ENCODE measurements around the gene RHBDD1.

RHBDD1 gene

DNA sequence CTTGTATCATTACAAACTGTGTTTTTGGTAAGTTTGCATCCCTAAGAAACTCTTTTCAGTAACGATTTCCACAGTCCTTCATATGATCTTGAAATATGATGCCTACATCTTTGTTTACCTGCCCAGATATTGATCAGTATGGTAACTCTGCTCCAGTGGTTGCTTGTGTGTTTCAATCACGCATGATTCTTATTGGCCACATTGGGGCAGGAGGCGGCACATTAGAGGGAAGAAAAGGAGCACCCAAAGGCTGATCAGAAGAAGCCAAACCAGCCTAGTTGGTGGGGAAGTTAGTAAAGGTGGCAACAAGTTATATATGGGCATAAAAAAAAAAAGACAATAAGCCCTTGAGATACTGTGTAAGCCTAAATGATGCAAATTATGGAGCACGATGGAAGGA is 158.9 kb downstream of the RHBDD1 start:
- no peak for DNase-seq

DNA sequence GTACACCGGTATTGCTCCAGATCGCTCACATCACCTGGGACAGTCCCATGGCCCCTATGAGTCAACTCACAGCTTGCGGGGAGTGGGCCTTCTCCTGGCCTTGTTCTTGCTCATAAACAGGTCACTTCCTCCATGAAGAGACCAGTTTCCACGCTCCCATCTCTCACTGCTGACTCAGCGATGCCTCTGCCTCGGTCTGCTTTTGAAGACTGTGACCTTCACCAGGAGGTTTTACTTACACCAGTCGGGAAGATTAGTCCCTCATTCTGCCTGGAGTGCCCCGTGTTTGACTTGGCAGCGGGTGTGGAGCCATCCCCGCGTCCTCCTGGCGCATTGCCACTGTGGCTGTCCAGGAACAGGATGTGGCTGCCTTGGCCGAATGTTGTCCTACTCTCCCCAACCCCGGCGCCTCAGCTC is 159.8 kb downstream of the RHBDD1 start:
- no peak for DNase-seq

DNA sequence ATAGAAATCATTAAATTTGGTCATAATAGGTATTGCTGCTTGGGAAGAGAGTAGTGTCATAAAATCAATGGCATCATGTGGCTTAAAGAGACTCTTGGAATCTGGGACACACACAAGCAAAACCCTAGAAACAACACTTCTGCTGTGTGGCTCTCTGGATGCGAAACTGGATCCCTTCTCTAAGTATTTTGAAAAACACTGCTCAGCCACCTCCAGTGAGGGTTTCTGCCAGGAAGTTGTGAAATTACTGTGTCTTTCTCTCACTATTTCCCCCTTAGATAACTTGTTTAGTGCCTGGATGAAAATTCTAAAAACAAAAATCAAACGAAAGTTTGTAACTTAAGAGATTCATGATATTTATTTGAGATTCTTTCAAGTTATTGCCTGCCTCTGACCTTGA is 163.8 kb downstream of the RHBDD1 start:
- DNase-seq, result no peak

DNA sequence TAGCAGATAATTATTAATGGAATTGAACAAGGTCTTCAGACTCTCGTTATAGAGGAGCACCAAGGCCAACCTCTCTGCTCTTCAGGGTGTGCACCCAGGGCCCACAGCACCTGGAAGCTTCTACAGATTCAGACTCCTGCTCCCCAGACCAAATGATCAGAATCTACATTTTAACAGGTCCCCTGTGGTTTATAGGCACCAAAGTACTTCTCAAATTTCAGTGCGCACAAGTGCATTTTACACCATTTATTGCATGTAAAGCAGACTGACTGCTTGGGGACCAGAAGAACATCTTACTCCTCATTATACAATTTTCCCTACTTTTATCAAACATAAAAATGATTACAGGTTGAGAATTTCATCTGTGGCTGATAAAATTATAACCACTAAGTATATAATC is 164.3 kb downstream of the RHBDD1 start:
- DNase-seq, result no peak

DNA sequence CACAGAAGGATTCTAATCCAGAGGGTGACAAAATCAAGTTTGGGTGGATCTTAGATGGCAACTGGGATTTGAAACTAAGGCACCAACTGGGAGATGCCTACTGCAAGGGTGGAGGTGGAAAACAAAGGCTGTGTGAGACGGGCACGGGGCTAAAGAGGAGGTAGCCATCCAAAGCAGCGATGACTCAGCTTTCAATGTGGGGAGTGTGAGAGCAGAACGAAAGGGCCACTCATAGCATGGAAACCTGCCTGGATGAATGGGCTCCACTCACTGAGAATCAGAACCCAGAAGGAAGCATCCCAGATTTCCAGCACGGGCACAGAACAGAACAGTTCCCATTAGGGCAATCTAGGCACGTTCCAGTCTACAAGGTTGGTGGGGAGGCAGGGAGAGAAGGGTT is 168.6 kb downstream of the RHBDD1 start:
- no peak for DNase-seq

DNA sequence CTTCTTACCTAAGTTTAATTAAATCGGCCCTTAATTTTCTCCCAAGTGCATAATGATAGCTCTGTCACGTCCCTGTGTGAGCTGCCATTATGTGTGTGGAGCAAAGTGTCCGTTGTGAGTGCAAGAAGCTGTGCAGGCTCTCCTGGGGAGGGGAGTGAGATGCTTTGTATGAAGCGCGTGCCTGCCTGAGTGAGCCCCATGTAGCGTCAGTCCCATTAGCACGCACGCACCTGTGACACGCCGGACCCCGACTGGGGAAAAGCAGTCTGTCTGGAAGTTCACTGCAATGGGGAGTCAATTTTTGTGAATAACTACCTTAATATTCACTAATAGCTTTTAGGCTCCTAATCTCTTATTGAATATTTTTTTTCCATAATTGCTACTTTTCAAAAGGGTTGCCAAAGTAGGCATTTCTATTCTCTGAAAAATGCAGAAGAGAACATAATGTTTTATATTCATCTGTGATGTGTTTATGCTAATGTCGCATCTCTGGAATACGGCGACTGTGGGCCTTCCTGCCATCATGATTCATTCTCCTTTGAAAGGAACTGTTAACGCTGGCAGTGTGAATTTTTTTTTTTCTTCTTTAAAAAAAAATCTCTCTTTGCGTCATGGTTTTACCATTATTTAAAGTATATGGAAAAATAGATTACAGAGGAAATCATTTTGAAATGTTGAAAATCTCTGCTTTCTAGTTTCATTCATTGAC is 170.5 kb downstream of the RHBDD1 start:
- no peak for DNase-seq

DNA sequence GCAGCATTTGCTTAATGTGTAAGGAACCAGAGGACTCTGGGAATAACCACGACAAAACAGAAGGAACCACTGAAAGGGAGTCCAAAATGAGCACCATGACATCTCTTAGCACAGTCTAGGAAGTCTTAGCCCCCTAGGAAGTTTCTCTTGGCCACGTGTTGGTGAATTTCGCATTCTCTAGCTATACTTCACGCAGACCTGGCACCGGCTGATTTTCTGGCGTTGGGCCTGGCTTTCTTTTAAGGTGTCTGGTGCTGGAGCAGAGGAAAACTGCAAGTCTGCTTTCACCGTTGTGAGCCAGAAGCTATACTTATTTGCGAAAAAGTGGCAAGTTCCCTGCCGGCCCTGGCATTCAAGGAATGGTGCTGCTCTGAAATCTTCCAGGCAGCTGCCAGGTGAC is 171.3 kb downstream of the RHBDD1 start:
- DNase-seq, result no peak

DNA sequence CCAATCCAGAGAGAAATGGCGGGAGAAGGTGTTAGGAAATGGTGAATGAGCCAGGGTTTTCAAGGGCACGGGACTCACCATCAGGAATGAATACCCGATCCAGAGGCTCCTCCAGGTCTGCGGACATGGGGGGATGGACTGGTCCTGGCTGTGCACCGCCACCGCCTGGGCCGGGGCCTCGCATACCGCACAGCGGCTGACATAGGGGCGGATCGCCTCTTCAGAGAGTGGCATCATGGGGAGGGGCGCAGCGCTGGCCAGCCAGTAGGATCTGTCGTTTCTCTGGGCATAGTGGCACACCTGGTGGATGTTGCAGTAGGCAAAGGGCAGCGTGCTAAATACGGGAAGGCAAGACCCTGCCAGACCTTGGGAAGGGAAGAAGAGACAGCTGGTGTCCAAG is 172.1 kb downstream of the RHBDD1 start:
- no peak for DNase-seq

DNA sequence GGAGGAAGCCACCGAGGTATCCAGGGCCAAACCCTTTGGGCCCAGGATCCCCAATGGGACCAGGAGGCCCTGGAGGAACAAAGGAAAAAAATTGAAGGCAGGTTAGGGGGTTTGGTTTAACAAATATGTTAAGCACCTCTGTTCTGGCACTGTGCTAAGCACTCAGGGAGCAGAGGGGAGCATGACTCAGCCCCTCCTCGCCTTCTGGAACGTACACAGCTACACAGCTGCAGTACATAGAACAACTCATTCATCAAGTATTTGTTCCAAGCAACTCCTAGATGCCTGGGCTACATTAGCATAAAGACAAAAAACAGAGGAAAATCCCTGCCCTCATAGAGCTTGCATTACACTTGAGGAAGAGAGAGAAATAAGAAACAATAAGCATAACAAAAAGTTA is 174.6 kb downstream of the RHBDD1 start:
- DNase-seq, result no peak

DNA sequence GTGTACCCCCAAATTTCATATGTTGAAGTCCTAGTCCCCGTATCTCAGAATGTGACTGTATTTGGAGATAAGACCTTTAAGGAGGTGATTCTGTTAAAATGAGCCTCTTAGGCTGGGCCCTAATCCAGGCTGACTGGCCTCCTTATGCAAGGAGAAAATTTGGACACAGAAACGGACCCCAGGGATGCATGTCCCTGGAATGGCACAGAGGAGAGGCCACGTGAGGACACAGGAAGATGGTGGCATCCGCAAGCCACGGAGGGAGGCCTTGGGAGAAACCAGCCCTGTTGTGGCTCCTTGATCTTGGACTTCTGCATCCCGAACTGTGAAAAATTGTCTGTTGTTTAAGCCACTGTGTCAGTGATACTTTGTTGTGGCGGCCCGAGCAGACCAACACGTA is 177.5 kb downstream of the RHBDD1 start:
- DNase-seq, result no peak

DNA sequence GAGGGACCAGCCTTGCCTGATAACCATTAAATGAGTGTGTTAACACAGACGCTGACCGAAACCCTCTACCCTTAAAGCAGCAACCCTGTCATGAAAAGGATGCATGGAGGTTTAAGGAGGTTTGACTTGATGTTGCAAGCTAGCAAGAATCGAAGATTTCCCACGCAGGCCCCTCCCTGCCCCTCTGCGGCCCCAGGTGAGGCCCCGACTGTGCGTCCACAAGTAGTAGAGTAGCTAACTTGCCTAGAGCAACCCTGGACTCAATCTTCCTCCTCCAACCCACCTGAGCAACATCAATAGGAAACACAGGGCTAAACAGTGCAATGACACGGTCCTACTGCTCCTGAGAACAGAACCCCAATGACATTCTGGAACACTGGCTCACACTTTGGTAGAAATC is 178.0 kb downstream of the RHBDD1 start:
- DNase-seq, result no peak

DNA sequence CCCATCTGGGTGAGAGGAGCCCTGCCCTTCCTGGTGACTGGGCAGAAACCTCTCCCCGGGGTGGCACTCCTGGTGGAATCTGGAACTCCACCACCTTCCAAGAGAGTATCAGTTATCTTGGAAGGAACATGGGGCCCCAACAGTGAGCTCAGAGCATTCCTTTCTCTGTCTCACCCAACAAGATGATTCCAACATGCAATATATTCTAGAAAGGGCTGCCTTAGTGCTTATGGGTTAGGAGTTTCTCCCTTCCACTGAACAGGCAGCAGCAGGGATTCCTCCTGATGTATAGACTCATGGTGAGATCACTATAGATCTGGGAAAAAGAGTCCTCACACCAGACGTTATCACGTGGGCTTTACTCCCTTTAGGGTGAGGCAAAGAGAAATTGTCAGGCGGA is 181.0 kb downstream of the RHBDD1 start:
- DNase-seq, result no peak

DNA sequence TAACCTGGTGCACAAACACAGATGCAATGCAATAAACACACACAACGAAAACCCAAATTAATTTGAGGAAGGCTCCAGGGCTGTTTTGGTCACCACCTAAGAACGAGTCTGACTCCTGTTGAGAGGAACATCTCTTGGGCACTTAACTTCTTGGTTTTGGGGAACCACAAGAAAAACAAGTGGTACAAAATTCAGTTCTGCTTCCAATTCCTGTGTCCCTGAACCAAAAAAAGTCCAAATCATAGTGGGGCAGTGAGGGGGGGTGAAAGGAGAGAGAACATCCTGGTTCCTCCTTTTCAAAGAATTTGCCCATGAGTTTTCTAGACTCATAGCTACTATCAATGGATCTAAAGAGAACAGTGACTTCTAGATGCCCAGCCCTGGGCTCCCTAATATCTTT is 184.6 kb downstream of the RHBDD1 start:
- no peak for DNase-seq

DNA sequence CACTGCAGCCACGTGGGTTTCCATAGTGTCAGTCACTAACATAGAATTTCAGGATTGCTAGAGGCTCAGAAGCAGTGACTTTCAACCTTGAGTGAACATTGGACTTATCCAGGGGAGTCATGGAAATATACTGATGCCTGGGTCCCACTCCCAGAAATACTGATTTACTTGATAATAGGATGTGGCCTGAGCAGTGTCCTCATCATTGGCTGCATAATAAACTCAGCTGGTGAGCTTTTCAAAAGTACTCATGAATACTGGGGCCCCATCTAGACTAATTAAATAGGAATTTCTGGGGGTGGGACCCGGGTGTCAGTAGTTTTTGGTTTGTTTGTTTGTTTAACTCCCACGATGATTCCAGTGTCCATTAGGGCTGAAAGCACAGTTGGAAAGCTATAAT is 186.8 kb downstream of the RHBDD1 start:
- DNase-seq, result no peak

DNA sequence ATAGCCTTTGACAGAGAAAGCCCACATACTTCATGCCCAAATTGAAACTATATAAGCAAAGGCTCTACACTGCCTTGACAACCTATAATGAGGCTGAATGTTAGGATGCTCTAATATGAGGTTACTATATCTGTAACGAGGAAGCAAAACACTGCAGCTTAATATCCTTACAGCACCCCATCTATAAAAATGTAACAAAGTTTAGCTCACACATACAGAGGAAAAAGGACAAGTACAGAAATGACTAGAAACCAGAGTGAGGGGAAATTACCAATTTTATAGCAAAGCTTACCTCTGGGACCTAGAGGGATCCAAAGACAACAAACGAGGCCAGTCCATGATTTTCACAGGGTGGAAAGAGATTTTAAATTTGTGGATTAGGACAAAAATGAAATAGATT is 189.7 kb downstream of the RHBDD1 start:
- no peak for DNase-seq

DNA sequence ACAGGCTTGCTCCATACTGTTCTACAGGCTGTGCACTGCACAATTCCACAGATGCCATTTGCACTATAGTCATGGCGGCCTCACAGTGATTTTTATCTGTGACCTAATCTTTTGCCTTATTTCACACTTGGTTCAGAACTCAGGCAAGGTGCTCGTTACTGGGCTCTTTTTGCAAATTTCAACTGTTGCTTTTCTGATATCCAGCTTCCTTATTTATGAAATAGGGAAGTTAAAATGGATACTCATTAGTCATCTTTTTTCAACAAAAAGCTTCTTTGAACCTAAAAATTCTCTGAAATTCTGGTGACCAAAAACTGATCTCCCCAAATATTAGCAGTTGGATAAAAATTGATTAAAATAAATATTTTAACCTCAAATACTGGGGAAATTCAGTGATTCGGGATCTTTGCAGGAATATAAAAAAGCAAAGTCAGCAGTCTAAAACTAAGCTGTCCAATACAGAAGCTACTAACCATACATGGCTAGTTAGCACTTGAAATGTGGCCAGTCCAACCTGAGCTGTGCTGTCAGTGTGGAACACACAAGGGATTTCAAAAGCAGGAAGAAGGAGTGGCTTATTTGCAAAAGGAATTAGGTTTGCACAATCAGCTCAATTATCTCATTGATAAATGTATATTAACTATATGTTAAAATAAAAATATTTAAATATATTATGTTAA is 193.7 kb downstream of the RHBDD1 start:
- no peak for DNase-seq

DNA sequence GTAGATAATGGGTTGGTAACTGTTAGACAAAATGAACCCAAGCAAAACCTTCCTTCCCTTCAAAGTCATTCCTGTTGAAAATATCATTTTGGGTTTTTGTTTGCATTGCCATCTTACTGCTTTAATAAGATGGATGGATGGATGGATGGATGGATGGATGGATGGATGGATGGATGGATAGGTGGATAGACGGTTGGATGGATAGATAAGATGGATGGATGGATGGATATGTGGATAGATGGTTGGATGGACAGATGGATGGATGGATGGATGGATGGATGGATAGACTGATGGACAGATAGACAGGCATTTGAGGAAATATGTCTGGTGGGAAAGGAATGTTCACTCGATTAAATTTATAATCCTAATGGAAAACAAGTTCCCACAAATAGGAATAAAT is 194.9 kb downstream of the RHBDD1 start:
- DNase-seq, result no peak

DNA sequence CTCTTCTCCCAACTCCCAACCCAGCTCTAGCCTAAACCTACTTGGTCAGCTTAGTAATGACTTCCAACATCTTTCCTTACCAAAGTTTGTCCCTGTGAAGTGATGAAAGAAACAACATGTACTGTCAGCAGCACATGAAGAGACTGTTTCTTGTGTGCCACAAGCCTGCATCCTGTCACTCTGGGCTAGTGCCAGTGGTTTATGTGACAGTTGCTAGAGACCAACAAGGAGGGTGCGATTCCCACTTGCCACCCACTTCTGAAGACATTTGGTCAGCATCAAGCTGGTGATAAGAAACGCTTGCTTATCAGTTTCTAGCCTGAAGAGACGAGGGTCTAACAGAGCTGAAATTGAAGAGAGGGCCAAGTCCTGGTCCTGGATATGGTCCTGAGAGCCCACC is 195.5 kb downstream of the RHBDD1 start:
- DNase-seq, result no peak

DNA sequence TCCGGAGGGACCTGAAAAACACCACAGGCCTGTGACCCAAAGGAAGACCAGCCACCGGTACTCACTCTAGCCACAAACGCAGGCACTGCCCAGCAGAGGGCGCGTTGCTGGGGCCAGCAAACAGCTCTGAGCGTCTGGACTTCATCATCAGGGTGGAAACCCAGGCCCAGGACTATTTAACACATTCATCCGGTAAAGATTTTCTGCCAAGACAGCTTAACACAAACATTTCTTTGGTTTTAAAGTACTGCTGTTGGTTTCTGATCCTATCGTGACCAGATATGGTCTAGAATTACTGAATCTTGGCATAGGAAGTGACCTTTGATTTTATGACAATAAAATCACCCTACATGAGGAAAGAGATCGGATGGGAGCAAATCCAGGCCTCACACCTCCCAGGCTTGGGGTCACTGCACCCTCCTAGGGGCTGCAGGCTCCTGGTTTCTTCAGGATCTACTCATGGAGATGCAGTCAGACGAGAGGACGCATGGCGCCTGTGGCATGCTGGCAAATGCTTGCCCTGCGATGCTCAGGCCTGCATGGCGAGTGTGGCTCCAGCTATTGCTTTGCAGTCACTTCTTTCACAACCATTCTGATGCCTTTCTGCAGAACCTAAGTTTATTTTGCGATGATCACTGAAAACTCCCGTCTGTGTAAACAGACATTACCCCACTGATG is 197.8 kb downstream of the RHBDD1 start:
- DNase-seq, result peak; percentile 90

DNA sequence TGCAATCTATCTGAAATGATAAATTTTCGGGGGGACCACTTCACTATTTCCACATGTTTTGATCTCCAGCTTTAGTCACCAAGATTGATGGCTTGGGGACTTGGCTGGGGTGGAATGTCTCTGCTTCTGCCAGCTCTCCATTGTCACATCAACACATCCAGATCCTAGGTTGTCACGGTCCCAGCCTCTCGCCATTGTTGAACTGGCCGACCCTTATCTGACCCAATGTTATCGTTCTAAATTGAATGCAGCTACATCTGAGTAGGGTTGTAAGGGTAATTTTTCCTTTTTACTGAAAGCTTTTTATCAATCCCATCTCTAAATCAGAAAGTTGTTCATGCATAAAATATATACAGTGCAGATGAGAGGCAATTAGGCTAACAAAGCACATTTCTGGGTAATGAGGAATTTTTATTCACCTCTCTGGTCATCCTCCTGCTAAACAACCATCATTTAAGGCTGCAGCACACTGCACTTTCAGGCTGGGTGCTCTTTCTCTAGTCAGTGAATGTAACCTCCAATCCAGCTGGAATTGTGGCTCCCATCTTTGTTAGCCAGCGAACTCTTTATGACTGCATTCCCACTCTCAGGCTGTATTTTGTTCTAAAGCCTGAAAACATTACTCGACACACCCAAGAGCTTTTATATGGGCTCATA is 200.0 kb downstream of the RHBDD1 start:
- DNase-seq, result no peak

DNA sequence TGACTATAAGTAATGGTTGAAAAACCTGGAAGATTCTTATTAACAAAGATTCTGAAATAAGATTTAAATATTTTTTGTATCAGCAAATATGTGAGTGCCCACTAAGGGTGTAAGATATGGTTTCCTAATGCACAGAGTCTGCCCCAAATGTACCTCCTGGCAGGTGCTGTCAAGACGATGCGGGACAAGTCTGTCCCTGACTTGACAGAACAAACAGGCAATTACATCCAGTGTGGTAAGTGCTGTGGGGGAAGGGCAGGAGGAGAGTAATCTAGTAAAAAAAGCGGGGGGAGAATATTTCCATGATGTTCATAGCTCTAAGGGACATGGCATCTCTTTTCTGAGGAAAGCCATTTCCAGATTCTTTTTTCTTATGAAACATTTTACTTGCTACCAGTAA is 200.7 kb downstream of the RHBDD1 start:
- no peak for DNase-seq

DNA sequence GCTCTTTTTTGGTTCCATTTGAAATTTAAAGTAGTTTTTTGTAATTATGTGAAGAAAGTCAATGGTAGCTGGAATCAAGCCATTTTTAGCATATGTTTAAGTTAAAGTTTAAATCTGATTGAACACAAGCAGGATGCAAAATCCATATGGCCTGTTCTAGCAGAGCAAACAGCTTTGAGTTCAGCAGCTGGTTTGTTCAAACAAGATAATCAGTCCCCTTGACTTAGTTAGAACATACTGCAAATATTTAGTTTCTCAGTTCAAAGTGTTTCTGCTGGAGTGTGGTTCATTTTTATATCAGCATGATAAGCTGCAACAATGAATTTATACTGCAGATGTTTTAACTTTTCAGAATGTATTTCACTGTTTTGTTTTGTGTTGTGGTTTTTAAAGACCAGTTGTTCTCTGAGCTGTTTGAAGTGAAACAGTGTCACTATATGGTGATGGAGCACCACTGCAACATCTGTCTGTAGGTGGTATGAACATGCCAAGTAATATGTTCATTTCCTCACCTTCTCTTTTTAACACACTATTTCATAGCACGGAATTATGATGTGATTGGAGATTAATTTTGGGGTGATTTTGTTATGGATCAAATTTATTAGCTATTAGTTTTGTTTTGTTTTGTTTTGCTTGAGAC is 202.8 kb downstream of the RHBDD1 start:
- no peak for DNase-seq

DNA sequence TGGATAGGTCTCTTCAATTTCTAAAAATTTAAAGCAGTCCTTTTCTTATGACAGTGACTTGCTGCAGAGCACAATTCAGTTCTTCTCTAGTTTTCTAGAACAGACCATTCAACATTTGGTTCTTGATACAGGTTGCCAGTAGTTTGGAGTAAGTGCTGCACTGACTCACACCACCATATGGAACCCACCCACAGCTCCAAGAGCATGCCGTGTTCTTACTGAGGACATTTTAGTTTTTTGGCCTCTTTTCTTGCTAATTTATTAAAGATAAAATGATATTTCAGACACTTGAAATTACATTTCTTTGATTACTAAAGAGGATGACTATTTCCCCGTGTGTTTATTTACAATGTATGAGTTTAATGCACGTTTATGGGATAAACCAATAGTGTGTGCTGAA is 208.1 kb downstream of the RHBDD1 start:
- DNase-seq, result no peak
